ENCODE results near the gene NUBPL.

The NUBPL gene

DNA sequence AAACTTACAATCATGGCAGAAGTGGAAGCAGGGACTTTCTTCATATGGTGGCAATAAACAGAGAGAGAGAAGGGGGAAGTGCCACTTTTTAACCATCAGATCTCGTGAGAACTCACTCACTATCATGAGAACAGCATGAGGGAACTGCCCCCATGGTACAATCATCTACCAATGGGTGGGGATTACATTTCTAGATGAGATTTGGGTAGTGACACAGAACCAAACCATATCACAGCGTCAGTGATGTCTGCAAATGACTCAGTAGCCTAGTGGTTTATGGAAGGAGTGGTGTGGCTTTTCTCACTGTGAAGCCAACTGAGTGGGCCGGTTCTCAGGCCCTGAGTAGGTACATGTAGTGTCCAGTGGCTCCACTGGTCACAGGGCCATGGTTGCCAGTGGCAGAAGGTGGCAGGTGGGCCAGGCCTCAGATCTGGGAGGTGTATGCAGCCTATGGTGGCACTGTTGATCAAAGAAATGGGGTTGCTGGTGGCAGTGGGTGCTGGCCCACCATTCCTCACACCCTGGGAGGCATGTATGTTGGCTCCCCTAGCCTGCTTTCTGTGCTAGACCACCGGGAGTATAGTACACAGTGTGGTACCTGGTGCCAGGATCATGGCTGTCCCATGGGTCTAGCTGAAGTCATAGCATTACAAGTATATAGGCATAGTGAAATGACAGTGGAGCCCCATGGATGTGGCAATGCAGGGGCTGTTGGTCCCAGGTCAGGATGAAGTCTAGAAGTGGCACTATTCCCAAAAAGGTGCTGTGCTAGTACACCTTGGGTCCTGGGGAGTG, 191.9 kb downstream of the NUBPL start:
- no peak overlapping the region for H3K27ac ChIP-seq
- no peak for TF ChIP-seq ZFX (IDR thresholded peaks at IDR 0.05; ENCODE audit: borderline replicate concordance)
- TF ChIP-seq, protein P1, sequence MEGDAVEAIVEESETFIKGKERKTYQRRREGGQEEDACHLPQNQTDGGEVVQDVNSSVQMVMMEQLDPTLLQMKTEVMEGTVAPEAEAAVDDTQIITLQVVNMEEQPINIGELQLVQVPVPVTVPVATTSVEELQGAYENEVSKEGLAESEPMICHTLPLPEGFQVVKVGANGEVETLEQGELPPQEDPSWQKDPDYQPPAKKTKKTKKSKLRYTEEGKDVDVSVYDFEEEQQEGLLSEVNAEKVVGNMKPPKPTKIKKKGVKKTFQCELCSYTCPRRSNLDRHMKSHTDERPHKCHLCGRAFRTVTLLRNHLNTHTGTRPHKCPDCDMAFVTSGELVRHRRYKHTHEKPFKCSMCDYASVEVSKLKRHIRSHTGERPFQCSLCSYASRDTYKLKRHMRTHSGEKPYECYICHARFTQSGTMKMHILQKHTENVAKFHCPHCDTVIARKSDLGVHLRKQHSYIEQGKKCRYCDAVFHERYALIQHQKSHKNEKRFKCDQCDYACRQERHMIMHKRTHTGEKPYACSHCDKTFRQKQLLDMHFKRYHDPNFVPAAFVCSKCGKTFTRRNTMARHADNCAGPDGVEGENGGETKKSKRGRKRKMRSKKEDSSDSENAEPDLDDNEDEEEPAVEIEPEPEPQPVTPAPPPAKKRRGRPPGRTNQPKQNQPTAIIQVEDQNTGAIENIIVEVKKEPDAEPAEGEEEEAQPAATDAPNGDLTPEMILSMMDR (IDR thresholded peaks at IDR 0.05): no peak

DNA sequence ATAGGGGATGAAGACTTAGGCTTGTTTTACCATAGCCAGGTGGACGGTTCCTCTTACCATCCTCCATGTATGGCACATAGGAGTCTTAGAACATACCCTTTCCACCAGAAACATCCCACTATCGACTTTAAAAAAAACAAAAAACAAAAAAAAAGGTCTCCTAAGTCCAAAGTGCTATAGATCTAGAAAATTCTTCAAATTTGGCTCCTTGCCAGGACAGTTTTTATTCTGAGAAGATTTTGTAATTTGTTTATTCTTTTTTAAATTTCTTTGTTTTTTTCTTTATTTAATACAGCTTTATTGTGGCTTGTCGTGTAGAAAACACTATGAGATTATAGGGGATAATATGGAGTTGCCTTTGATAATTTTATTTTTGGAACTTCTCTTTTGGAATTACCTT, 197.7 kb downstream of the NUBPL start:
- H3K27ac ChIP-seq: no peak overlapping the region
- TF ChIP-seq, protein P1 (IDR thresholded peaks at IDR 0.05): no peak
- no peak for TF ChIP-seq ZFX (IDR thresholded peaks at IDR 0.05; ENCODE audit: borderline replicate concordance)

DNA sequence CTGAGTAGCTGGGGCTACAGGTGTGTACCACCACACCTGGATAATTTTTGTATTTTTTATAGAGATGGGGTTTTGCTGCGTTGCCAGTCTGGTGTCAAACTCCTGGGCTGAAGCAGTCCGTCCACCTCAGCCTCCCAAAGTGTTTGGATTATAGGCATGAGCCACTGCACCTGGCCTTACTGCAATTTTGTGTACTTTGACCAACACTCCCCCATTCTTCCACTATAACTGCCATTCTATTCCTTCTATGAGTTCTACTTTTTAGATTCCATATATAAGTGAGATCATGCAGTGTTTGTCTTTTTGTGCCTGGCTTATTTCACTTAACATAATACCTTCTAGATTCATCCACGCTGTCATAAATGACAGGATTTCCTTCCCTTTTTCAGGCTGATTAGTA, 199.1 kb downstream of the NUBPL start:
- no peak for TF ChIP-seq ZFX (IDR thresholded peaks at IDR 0.05; ENCODE audit: borderline replicate concordance)
- TF ChIP-seq, protein P1 (IDR thresholded peaks at IDR 0.05): no peak
- no peak overlapping the region for H3K27ac ChIP-seq

DNA sequence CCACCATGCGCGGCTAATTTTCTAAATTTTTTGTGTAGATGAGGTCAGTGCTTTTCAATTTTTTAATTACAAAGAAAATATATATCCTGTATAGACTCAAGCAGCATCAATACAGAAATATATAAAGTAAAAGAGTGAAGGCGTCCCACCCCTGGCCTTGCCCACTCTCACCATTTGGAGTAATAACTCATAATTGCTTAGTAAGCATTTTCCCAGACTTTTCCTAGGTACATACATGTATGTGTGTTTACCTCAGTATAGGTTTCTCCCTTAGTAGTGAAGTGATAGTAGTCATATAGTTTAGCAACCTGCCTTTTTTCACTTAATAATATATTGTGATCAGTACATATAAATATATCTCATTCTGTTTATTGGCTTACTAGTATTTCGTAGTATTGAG, 200.1 kb downstream of the NUBPL start:
- no peak overlapping the region for H3K27ac ChIP-seq

DNA sequence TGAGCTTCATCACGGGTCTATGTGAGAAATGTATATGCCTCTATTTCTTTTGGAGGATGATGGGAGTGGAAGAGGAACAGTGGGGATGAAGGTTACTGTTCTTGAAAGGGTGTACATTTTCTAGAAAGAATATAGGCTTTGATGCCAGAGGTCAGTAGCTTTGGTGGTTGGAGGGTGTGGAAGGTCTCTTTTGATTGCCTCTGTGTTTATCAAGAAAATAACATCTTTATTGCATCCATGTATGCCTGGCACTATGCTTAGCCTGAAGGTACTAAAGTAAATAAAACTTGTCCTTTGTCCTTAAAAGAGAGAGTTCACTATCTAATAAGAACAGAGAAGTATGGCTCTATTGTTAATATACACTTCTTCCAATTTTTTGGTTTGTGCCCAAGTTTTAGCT, 201.8 kb downstream of the NUBPL start:
- TF ChIP-seq ZFX (IDR thresholded peaks at IDR 0.05; ENCODE audit: borderline replicate concordance): no peak
- TF ChIP-seq, protein P1 (IDR thresholded peaks at IDR 0.05): no peak
- H3K27ac ChIP-seq: no peak overlapping the region

More for the DNA sequence above, 200.1 kb downstream of the NUBPL start:
- TF ChIP-seq, protein P1 (IDR thresholded peaks at IDR 0.05): no peak
- no peak for TF ChIP-seq ZFX (IDR thresholded peaks at IDR 0.05; ENCODE audit: borderline replicate concordance)

DNA sequence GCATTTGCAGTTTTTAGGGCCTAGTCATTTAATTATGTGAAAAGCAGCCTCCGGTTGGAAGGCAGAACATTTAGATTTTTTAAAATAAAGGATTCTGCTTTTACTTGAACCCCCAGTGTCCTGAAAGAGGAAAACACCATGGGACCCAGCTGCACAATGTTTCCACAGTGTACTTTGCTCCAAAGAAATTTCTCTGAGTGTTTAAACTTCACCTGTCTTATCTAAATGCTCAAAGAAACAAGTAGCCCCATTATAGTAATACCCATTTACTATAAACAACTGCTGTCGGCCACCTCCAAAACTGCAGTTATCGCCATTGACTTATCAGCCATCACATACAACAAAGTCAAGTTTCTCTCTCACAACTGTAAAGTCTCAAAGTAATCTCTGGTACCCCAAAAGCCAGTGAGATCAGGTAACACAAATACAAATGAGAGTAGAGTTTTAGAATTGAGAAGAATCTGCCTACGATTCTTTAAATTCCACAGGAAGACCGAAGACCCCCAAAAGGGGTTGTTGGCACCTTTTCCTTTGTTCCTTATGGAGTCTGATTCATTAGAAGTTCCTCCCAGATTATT, 205.2 kb downstream of the NUBPL start:
- no peak overlapping the region for H3K27ac ChIP-seq
- TF ChIP-seq, protein P1 (IDR thresholded peaks at IDR 0.05): no peak
- TF ChIP-seq ZFX (IDR thresholded peaks at IDR 0.05; ENCODE audit: borderline replicate concordance): no peak

DNA sequence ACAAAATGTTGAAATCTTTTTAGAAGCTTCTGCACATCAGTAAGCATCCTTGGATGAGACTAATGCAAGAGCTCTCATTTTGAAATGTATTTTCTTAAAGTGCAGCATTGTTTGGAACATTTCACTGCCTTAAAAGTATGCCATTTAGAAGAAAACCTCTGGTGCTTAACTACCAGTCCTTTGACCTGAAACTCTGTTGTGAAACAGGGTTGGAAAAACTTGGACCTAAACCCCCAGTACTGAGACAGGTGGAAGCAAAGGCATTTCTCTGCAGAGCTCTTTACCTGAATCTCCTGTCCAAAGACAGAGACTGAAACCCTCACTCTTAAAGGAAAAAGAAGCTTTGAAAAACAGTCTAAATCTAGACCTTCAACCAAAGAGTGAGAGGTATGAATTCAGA, 207.2 kb downstream of the NUBPL start:
- no peak overlapping the region for H3K27ac ChIP-seq
- TF ChIP-seq, protein P1 (IDR thresholded peaks at IDR 0.05): no peak
- no peak for TF ChIP-seq ZFX (IDR thresholded peaks at IDR 0.05; ENCODE audit: borderline replicate concordance)

Data from 22Rv1 (cell line).